Activated CD4-positive, alpha-beta T cell treated with anti-CD3 and anti-CD28 coated beads, Interleukin-2, Interleukin-6, amounts not matched to agents 100 ng/mL and 50 ng/mL, durations not matched to agents 16 hours and 8 hours (primary cell): ENCODE results near the gene MAP6.

Source experiments
- DNase-seq: peaks from one replicate; pipeline ENCODE4 v3.0.0-alpha.2; 2020

Gene MAP6

DNA sequence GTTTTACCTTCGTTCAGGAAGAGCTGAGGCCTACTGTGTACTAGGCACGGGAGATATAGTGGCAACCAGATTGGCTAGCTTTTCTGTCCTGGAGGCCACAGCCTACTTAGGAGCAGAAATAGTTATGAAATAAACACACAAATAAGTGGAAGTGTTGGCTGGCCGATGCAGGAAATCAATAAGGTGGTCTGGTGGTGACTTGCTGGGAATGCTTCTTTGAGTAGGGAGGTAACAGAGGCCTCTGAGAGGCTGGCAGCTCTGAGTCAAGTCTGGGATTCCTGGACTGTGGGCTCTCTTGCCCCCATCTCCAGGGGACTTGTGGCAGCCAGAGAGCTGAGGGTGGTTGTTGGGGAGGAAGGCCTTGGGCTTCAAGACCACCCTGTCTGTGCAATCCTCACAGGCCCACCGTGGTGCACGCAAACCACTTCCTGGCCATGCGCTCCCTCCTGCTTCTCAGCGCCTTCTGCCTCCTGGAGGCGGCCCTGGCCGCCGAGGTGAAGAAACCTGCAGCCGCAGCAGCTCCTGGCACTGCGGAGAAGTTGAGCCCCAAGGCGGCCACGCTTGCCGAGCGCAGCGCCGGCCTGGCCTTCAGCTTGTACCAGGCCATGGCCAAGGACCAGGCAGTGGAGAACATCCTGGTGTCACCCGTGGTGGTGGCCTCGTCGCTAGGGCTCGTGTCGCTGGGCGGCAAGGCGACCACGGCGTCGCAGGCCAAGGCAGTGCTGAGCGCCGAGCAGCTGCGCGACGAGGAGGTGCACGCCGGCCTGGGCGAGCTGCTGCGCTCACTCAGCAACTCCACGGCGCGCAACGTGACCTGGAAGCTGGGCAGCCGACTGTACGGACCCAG lies 102.7 kb downstream of the MAP6 start:
- no peak for DNase-seq

DNA sequence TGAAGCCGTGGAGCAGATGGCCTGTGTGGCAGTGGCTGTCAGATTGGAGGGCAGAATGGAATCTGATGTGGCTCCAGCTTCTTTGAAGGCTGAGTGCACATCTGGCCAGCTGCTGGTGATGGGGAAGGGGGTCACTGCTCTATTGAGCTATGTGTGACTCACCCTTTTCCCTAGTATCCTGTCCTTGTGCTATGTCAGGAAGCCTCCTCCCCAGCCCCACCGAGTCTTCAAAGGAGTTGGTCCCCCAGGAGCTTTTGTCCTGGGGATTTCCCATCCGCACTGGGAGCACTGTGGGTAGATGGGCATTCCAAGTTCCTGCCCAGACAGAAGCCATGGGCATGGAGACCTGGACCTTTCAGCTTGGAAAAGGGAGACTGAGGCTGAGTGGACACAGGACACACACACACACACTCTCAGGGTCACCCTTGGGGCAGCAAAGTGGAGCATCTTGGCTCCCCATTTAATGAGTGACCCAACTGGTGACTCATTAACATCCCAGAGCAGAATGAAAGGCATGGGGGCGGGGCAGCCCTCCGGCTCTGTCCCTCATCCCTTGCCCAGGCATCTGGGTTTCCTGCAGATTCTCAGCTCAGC lies 103.5 kb downstream of the MAP6 start:
- DNase-seq: no peak

DNA sequence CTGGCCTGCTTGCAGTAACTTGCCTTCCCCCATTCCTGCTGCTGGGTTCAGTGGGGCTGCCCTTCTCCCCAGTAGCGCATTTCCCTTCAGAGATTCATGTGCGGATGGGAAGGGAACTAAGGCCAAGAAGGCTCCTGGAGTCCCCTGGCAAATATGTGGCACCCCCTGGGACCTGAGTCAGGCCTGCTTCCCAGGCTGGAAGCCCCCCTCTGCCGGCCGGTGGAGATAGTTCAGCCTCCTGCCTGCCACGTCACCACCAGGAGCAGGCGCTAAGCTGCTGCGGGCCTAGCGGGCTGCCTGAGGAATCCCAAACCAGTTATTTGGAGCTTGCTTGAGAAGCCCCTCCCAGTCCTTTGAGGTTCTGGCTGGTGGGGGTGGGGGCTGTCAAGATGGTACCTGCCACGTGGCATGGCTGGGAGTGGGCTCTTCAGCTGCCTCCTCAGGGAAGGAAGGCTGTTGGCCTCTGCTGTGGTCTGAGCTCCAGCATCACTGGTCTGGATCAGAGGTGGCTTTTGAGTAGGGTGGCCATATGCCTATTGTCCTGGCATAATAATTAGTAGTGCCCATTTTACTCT lies 104.8 kb downstream of the MAP6 start:
- DNase-seq: no peak

DNA sequence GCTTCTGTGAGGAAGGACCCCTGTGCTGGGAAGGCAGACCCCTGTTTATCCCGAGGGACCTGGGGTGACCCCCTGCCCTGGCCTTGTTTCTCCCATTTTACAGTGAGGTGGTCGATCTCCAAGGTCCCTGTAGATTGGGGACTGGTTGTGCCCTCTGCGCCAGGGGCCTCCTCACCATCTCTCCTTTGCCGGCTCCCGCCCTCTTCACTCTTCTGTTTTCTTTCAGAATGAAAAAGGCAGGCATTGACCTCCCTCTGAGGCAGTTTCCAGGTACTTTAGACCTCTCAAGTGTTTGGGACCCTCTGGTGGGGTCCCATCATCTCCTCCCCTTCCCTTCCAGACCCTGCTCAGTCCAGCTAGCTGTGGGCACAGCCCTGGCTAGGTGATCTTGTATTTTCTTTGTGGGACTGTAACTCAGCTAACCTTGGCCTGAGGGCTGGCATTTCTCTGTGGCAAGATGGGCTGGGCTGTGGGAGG lies 105.3 kb downstream of the MAP6 start:
- no peak for DNase-seq

DNA sequence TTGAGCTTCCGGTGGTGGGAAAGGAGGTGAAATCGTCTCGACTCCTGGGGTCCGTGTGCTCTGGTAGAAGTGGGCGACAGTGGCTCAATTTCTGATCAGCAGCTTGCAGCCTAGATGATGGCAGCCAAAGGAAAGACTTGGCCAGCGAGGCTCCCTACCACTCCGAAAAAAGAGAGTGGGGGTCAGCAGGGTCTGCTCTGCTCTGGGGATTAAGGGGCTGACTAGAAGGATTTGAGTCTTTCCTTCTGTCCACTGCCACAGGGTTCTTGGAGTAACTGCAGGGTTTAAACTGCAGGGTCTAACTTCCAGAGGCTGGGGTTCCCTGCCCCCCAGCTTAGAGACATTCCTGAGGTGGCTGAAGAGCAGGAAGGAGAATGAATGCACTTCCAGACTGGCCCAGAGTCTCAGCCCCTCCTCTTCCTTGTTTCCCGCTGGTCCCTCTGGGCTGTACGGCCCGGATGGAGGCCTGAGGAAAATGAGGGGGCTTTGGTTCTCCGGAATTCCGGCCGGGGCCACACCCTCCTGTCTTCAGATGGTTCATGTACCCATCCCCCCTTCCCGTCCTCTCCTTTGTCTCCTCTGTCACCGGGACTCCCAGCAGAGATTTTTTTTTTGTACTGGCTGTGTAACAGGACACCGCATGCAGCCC lies 105.9 kb downstream of the MAP6 start:
- DNase-seq: no peak

DNA sequence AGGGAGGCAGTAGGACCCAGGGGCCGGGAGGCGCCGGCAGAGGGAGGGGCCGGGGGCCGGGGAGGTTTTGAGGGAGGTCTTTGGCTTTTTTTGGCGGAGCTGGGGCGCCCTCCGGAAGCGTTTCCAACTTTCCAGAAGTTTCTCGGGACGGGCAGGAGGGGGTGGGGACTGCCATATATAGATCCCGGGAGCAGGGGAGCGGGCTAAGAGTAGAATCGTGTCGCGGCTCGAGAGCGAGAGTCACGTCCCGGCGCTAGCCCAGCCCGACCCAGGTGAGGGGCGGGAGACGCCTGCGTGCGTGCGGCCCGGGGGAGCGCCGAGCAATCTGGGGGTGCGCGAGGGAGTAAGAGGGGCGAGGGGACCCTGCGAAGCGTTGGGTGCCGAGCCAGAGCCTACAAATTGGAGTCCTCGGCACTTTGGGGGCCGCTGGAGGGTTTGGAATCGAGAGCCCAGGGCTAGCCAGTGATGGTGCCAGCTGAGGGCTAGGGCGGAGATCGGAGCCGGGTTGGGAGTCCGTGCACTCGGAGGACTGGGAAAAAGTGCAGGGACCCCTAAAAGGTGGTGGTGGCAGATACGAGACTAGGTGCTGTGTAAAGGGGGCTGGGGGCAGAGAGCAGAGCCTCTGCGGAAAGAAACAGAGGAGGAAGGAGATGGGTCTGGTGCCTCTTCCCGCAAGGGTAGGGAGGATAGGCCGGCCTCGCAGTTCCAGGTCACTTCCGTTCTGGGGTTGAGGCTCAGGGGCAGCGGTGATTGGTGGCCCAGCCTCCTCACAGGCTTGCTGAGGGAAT lies 106.6 kb downstream of the MAP6 start, which contains the start of gene SERPINH1:
TSS of gene SERPINH1 (plus strand) at position 206 of the 788 bp plus-strand sequence. CDS start 4,097 bp downstream, outside the sequence.
- DNase-seq: peak; percentile 86

DNA sequence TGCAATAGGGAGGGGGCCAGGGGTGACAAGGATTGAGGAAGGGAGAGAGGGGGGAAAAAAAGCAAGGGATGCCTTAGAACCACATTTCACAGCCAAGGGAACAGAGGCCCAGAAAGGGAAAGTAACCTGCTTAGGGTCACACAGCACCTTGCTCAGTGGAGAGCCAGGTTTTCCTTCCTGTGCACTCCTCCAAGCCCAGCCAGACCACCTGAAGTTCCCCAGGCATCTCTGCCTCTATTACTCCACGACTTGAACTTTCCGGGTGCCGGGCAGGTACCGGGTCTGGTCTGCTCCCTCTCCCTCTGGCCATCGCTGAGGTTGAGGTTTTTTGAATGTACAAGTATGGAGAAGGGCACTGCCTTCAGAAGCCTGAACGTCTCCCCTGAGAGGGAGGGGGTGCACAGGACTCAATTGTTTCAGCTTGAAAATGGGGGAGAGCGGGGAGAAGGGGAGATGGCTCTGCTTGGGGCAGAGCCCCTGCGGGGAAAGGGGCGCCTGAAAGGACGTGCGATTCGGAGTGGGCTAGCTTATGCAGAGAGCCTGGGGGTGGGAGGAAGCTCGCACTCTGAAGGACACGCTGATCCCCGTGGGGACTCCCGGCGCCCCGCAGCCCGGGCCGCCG lies 107.3 kb downstream of the MAP6 start:
- no peak for DNase-seq

DNA sequence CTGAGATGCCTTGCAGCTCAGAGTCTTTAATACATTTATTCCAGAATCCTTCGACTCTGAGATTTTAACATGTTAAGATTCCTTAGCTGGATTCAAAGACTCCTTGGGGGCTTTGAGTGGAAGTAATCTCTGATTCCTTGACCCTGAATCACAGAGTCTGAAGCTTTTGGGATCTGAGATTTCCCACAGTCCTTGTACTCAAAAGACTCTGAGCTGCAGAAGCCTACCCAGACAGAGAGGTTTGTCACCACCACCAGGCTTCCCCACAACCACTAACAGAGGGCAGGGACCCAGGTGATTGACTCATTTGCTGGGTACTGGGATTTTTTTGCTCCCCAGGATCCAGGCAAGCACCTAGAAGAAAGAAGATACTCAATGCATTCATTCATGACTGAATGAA lies 108.2 kb downstream of the MAP6 start:
- DNase-seq: no peak

DNA sequence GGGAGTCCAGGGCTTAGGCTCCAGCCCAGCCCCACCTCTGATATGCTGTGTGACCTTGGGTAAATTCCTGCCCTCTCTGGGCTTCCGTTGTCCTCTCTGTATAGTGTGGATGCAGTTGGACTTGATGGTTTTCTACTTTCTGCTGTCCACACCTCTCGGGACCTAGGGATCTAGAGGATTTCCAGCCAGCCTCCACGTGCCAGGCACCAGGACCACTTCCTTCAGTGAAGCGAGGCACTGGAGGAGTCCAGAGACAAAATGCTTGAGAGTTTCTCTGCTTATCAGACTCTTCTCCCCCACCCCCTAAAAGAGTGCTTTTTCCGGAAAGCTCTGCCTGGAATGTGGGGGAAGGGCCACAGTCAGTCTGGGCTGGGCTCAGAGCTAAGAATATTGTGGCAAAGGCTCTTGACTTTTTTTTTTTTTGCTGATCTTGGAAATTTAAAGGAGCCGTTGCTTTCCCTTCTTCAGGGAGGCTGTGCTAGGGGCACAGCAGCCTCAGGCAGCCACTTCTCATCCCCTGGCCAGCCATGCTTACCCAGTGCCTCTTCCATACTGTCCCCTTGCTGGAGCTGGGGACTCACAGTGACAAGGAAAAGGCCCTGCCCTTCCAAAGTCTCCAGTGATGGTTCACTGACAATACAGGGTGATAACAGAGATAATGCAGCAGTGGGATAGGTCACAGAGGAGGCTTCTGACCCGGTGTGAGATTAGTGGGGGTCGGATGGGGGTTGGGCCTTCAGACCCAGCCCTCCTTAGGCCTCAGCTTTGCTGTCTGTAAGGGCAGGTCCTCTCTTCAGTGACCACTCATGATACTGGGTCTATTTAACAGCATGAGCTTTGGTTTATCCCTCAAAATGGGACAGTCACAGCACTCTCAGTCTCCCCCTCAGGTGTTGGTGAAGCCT lies 109.6 kb downstream of the MAP6 start:
- no peak for DNase-seq

DNA sequence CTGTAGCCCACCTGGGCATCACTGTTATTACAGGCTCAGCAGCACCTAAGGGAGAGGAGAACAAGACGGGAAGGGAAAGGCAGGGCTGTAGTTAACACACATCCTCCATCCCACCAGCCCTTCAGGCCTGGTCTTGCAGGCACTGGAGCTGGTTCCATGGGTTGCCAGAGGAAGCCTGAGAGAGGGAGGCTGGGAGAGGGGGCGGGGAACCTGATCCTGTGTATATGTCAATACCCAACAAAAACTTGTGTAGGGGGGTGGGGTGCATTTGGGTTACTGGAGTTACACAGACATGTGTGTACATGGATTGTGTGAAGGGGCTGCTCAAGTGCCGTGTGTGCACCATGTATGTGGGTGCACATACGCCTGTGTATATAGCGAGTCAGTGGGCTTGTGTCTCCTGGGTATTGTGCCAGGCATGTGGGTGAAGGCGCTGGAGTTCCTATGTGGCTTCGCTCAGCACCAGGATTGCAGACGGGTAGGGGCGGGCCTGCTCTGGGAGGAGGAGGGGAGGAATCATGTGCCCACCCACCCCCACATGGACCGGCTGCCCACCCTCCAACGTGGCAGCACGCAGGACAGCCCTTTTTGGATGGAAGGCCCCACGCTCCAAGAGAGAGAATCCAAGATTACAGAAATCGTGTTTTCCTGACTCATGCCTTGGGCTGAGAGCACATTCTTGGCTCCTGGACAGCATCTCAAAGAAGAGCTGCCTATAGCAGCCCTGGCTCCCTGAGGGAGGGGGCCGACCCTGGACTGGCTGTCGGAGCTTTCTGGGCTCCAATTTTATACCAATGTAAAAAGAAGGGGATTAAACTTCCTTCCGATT lies 111.0 kb downstream of the MAP6 start:
- DNase-seq: no peak

DNA sequence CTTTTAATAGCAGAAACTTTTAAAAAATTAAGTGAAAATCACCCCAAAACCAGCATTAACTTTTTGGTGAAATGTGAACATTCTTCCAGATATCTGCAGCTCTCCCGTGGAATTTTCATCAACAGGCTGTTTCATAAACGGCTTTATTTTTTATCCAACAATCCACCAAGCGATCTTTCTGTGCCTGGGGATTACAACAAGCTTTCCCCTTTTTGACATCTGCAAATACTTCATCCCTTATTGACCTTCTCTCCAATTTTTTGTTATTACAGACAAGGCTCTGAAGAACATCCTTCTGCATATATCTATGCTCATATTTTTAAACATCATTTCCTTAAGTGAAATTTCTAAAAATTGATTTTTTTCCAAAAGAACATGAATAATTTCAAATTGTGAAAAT lies 112.6 kb downstream of the MAP6 start:
- DNase-seq: no peak

DNA sequence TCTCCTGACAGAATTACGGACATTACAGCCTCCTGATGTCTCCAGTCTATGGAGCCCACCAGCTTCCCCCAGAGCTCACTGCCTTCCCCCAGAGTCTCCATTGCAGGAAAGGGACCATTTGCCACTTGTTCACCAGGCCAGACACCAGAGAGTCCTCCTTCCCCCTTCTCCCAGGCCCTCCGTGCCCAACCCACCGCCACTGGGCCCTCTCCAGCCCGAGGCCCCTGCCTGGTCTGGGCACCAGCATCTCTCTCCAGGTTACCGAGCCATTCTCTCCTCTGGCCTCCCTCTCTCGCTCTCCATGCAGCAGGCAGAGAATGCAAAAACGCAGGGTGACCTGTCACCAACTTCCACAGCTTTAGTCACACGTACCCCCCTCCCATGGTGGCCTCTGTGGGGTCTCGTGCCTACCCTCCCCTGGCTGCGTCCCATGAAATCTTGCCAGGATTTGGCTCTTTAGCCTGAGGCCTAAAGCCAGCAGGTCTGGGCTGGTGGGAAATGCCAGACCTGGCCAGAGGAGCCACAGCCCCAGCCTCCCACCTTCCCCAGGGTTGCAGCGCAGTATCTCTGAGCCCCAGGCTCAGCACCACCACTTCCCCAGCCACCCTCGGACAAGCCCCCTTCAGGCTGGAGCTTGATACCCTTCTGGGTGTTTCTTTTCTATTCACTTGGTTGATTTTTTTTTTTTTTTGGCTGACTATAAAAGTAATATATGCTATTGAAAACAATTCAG lies 113.6 kb downstream of the MAP6 start:
- DNase-seq: no peak

DNA sequence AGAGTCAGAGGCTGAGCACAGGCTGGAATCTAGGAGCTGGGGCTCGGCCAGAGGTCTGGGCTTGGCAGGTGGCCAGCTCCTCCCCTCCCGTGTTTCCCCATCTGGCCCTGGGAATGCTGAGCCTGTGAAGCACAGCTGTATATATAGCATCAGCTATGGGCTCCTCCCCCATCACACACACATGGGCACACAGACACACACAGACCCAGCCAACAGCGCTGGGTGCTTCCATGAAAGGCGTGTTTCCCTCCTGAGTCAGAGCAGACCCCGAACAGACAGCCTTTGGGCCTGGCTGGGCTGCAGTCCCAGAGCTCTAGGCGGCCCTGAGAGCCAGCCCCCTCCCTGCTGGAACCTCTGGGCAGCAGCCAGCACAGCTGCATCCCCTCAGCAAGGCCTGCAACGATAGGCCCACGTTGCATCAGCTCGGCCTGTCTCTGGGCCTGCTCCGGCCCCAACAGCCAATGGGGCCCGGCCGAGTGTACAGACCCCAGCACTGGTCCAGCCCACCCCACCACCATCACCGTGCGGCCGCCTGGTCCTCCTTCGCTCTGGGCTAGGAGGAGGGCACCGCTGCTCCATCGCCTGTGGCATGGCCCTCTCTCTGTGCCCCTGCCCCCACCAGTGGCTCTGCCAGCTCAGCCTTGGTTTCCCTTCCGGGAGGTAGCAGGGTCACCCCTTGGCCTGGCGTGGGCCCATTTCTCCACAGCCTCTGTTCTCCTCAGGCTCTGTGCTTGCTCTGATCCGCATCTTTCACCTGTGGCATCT lies 114.4 kb downstream of the MAP6 start:
- DNase-seq: no peak

DNA sequence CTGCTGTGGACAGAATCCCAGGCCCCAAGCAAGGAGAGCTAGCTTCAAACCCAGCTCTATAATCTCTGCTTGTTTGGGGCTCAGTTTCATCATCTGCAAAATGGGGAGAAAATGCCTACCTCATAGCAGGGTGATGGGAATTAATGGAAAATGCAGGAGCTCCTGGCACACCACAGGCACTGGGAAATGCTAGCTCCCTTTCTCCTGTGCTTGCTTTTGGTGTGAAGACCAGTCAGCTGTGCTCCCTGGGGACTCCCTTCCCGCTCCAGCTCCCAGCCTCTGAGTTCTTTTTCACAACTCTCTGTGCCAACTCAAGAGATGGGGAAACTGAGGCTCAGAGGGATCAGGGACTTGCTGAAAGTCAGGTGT lies 115.0 kb downstream of the MAP6 start:
- DNase-seq: no peak

DNA sequence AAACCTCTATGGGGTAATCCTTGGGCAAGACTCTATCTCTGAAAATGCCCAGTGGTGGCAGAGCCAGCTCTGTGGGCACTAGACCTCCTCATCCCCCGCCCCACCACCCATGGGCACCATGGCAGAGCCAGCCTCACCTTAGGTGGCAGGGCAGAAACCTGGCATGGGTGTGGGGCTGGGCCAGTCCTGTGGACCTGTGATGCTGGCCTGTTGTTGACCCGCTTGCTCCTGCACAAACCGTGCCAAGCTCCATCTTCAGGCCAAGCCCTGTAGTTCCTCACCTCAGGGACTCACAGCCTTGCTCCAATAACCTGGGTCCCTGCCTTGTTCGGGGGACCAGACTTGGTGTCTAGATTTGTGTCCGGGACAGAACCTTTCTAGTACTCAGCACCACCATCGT lies 115.7 kb downstream of the MAP6 start:
- DNase-seq: no peak

DNA sequence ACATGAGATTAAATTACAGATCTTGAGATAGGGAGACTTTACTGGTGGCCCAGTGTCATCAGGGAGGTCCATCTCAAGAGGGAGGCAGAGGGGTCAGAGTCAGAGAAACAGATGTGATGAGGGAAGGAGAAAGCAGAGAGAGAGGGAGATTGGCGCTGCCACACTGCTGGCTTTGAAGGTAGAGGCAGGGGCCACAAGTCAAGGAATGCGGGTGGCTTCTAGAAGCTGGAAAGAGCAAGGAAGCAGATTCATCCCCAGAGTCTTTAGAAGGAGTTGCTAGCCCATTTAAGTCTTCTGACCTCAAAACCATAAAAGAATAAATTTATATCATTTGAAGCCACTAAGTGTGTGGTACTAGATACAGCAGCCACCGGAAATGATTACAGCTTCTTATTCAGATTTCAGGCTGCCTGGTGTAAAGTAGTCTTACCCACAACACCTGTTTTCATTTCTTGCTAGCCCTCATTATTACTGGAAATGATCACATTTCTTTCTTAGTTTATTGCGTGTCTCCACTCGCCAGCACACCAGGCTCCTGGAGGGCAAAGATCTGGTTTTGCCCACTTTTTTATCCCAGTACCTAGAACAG lies 119.4 kb downstream of the MAP6 start:
- no peak for DNase-seq

DNA sequence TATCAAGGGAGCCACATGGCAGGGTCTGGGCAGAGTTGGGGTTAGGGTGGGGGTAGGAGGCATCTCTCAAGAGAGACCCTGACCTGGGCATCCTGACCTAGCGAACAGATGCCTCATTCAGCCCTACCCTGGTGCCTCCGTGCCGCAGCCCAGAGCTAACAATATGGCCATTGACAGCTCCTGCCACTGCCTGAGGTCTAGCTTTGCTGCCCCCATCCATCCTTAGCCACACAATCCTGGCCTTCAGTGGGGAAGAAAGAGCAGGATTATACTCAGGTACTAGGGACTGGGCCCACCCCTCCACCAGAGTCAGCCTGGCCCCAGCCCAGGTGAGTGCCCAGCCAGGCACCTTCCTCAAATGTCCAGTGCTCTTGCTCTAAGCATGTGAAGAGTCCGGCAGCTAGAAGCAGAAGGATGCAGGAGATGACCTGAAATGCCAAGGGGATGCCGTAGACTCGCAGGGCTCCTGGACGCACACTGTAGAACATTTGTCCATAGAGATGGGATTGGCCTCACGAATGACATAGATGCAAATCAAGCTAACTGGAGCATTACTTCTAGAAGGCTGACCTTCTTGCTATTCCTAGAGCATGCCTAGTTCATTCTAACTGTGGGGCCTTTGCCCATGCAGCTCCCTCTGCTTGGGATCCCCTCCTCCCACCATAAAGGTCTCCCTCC lies 120.1 kb downstream of the MAP6 start:
- no peak for DNase-seq

DNA sequence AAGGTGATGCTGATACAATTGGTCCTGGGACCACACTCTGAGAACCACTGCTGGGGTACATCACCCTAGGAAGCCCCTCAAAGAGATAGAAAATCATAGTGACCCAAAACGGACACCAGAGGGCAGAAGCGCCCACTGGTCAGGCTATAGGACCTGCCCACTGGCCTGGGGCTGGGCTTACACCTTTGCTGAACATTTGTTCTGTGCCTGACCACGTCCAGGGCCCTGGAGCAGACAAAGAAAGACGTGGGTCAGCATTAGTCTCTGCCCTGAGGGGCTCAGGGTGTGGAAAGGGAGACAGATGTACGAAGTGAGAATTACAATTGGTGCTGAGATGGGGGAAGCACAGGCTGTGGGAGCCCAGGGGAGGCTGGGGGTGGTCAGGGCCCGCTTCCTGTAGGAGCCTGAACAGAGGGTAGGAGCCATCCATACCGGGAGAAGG lies 121.2 kb downstream of the MAP6 start:
- DNase-seq: no peak
